HG02623 (cell line): ENCODE measurements around the gene SDC4.

Experiments
- ATAC-seq: cut with Tn5 transposase; IDR thresholded peaks from one replicate; pipeline ENCODE4 v1.9.1; 2021; ENCODE audit warnings: moderate library complexity; ENCODE audit not compliant: unreplicated experiment

Gene SDC4

DNA sequence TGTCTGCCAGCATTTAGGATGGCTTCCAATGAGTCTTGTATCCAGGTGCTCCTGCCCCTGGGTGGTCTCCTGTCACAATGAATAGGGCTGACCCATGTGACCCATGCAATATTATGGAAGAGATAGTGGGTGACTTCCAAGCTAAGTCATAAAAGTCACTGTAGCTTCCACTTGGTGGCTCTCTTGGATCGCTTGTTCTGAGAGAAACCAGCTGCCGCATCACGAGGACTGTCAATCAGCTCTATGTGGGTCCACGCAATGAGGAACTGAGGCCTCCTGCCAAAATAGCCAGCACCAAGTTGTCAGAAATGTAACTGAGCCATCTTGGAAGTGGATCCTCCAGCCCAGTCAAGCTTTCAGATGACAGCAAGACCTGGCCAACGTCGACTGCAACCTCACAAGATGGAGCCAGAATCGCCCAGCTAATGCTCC, 25.3 kb downstream of the SDC4 start:
- no peak for ATAC-seq

DNA sequence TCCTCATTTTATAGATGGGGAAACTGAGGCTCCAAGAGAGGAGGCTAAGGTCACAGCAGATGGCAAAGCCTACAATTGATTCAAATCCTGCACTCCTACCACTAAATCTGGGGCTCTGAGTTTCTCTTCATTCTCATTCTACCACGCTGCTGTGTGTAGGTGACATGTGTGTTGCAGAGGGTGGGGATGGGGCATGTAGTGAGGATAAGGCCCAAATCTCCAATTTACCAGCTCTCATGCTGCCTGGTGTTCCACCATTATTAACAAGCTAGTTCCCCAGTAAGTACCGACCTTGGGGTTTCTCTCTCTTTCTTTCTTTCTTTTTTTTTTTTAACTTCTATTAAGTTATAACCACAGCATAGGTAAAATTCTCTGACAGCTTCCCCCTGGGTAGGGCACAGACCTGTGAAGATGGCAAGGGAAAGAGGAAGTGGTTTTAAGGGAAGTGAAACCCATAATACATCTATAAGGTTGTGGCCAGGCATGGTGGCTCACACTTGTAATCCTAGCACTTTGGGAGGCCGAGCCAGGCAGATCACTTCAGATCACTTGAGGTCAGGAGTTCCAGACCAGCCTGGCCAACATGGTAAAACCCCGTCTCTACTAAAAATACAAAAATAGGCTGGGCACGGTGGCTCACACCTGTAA, 27.2 kb downstream of the SDC4 start:
- peak; percentile 52 for ATAC-seq

DNA sequence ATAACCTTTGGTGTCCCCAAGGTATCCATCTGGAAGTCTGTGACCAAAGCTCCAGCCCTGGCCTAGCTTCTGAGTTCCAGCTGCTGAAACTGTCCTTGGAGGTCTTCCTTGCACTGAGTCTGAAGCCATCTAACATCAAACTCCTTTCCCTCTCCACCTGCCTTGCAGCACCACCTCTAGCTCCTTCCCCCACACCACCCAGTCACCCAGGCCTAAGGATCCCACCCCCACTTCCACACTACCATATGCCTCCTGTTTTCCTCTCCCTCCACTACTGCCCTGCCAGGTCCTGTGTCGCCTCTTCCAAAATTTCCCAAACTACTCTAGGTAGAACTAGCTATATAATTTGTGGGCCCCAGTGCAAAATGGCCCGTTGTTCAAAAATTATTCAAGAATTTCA, 29.3 kb downstream of the SDC4 start:
- ATAC-seq, result no peak

DNA sequence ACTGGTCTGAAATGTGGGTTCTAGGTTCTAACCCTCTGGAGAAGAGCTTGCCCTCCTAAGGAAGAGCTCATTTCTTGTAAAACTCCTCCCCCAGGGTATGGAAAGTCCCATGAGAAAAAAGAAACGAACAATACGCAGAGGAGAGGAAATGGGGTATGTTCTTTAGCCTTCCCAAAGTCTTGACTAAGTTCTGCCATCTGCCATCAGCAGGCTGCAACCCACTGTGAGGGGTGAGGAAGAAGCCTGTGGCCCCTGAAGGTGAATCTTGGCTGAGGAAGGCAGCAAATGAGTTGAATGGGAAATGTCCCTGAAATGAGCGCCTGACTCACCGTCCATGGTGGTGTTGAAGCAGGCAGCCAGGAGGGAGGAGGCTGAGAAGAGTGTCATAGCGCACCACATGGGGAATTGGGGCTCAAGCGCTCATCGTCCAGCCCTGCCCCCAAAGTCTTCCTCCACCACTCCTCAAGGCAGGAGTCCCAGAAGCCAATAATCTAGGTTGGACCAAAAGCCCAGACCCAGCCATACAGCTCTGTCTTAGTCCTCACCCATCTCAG, 29.8 kb downstream of the SDC4 start:
- no peak for ATAC-seq

DNA sequence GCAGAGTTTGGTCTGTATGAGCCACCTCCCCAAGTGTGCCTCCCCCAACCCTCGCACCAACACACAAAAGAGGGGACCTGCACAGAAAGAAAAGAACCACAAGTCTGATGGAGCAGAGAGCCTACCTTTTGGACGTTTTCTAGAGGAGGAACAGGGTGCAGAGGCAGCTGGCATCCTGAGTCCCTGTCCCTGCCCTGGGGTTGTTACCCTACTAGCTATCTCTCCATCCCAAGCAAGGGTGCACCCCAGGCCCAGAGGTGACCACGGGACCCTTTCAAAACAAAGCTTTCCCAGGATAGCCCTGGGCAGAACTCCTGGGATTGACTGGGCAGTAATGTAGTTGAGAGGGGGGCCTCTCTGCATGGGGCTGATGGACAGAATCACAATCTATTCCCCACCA, 30.4 kb downstream of the SDC4 start:
- ATAC-seq, result no peak

DNA sequence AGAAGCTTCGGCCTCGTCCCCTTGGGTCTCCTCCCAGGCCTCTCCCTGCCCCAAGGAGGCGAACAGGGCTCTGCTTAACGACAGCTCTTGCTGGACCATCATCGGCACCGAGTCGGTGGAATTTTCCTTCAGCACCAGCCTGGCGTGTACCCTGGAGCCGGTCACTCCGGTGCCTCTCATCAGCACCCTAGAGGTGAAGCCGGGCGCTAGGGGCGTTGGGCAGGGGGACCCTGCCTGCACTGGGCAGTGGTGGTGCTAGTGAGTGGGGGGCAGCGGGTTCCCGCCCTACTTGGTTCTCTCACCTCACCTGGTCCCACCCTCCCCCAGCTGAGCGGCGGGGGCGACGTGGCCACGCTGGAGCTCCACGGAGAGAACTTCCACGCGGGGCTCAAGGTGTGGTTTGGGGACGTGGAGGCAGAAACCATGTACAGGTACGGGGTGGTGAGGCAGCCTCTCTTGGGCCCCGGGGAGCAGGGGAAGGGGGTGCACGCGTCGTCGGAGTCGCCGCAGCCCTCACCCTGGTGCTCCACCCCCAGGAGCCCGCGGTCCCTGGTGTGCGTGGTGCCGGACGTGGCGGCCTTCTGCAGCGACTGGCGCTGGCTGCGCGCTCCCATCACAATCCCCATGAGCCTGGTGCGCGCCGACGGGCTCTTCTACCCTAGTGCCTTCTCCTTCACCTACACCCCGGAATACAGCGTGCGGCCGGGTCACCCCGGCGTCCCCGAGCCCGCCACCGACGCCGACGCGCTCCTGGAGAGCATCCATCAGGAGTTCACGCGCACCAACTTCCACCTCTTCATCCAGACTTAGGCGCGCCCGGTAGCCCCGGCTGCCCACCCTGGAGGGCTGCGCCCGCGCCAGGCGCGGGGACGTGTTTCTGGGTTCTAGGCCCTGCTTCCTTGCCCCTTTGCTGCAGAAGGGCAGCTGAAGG, 31.8 kb downstream of the SDC4 start:
- ATAC-seq, result no peak

DNA sequence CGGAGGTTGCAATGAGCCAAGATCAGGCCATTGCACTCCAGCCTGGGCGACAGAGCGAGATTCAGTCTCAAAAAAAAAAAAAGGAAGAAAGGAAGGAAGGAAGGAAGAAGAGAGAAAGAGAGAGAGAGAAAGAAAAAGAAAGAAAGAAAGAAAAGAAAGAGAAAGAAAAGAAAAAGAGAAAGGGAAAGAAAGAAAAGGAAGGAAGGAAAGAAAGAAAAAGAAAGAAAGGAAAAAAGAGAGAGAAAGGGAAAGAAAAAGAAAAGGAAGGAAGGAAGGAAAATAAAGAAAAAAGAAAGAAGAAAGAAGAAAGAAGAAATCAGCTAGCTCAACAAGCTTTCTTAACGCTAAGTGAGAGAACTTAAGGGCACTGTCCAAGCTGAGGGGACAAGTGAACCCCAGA, 32.6 kb downstream of the SDC4 start:
- no peak for ATAC-seq

DNA sequence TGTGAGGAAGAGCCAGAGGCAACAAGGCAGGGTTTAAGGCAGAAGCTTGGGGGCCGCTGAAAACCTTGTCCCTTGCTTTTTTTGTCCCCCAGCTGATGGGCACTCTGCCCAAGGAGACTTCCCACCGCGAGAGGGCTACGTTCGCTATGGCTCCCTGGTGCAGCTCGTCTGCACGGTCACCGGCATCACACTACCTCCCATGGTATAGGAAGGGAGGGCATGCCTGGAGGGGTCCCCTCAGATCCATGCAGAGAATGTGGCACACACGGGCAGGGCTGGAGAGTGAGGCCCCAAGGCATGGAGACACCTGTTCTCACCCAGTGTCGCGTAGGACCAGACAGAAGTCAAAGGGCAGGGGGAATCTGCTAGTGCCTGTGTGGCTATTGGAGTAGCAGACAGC, 34.3 kb downstream of the SDC4 start:
- ATAC-seq, result no peak

DNA sequence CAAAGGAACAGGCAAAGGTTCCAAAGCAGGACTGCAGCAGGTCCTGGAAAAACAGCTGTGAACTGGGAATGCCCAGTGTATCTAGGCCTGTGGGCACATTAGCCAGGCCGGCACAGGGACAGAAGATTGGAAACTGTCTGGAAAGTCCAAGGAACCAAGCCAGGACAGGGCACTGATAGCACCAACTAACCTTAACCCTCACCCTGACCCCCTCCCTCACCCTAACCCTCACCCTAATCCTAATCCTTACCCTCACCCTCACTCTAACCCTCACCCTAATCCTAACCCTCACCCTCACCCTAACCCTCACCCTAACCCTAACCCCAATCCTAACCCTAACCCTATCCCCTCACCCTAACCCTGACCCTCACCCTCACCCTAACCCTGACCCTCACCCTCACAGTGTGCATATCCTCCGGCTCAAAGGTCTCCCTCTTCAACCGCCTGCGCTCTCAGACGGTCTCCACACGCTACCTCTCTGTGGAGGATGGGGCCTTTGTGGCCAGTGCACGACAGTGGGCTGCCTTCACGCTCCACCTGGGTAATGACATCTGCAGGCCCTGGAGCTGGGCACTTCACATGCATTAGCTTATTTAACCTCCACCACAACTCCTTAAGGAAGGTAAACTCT, 35.0 kb downstream of the SDC4 start:
- no peak for ATAC-seq

DNA sequence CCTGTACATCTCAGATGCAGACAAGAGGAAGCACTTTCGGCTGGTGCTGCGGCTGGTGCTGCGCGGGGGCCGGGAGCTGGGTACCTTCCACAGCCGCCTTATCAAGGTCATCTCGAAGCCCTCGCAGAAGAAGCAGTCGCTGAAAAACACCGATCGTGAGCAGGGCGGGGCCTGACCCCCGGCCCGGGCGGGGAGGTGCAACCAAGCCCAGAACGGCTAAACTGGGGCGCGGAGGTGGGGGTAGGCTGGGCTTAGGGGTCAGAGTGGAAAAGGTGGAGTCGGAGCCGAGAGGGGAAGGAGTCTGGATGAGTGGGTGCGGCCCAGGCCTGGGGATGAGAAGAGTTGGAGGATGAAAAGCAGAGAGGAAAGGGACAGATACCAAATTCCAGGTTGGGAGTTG, 36.0 kb downstream of the SDC4 start:
- ATAC-seq, result no peak

DNA sequence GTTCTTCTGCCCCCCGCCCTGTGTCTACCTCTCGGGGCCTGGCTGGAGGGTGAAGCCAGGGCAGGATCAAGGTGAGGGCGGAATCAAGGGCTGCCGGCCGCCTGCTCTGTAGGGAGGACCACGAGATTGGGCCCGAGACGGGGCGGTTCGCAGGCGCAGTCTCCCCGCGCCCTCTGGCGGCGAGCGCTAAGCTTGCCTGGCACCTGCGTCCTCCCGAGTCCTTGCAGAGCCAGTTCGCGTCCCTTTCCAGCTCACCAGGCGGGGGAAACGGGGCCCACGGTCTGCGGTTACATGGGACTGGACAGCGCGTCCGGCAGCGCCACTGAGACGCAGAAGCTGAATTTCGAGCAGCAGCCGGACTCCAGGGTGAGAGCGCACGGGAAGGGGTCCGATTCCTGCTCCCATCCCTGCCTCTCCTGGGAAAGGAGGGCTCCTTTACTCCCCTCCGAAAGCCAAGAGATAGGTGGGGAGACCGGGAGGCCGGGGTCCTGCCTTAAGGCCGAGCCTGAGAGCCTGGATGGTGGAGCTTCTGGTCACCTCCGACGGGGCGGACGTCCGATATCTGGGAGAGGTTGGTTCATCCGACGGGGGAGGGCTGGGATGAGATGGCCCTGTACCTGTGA, 36.5 kb downstream of the SDC4 start:
- ATAC-seq, result no peak

DNA sequence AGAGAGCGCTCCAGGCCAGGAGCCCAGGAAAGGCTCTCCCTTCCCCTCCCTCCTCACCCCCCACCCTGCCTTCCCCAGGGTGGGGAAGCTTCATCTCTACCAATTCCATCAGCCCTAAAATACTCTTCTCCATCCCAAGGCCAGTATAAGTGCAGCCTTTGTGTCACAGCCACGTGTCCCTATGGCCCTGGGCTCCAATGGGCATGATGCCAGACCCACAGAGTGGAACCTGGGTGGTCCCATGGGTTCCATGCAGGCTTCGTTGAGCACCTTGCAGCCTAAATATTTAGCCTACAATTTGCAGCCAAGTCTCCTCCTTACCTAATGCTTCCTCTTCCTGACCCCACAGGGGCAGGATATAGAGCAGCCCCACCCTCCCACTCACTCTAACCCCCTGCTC, 39.1 kb downstream of the SDC4 start:
- ATAC-seq, result no peak

DNA sequence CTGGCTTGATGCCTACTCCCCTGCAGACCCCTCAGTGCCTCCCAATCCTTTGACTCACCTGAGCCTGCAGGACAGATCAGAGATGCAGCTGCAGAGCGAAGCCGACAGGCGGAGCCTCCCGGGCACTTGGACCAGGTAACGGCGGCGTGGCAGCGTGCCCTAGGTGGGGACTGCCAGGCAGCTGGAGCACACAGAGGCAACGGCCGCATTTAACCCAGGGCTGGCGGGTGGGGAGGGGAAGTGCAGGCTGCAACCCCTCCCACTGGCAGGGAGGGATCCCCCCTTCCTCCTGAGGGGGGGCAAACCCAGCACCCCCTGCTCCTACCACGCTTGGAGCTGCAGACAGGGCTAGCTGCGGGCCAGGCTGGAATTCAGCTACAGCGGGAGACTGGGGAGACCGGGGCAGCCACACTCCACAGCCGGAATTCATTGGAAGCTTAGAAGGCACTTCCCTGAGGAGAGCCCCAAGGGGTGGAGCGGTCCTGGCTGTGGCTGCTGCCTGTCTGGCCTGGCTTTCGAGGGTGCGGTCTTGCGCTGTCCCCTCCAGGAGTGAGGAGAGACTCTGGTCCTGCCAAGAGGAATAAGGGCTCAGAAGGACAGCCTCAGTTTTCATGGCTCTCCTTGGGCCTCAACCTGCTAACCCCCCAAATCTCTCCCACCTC, 40.0 kb downstream of the SDC4 start, which contains the start of gene MATN4:
TSS of gene MATN4 (minus strand) at position 183 of the 662 bp plus-strand sequence. CDS start 2,717 bp downstream, outside the sequence.
- no peak for ATAC-seq

DNA sequence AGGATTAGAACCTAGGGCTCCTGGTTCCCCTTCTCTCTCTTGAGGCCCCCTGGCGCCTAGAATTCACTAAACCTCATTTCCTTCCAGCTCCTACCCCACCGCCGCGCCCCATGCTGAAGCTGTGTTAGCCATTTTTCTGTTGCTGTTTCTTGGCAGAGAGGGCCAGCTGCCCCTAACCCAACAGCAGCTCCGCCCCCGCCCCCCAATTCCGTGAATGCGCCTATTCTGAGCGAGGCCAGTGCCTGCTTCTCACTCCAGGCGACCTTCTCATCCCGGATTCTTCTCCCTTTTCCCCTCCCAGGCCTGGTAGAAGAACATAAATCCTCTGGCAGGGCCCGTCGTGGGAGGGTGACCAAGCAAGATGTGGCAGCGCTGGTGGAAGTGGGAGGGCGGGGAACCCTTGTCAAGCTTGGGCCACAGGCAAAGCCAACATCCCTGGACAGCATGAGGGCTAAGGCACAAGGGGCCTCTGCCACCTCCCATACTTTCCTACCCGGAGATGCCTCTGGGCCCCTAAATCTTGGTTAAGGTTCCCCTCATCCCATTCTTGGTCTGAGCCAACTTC, 41.1 kb downstream of the SDC4 start:
- no peak for ATAC-seq

DNA sequence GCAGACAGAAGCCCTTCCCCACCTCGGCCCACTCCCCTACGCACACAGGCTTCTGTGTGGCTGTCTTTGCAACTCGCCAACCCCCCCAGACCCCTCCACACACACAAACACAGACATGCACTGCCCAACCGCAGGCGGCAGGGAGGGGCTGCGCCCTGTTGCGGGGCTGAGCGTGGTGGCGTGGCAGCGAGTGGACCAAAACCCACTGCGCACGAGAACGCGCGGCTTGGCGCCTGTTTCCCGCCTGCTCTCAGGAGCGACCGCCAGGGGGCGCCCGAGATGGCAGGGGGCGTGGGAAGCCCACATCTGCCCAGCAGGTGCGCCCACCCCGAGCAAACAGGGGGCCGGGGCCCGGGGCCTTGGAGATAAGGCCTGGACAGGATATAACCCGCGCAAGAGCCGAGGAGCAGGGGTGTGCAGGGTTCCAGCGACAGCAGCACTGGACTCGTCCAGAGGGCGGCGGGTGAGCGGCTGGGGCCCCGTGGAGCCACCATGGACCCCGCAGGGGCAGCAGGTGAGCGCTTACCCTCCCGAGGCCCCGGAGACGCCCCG, 41.7 kb downstream of the SDC4 start, which contains the start of gene RBPJL:
TSS of gene RBPJL (plus strand) at position 410 of the 552 bp plus-strand sequence. CDS start at position 493, 83 bp downstream.
- no peak for ATAC-seq

DNA sequence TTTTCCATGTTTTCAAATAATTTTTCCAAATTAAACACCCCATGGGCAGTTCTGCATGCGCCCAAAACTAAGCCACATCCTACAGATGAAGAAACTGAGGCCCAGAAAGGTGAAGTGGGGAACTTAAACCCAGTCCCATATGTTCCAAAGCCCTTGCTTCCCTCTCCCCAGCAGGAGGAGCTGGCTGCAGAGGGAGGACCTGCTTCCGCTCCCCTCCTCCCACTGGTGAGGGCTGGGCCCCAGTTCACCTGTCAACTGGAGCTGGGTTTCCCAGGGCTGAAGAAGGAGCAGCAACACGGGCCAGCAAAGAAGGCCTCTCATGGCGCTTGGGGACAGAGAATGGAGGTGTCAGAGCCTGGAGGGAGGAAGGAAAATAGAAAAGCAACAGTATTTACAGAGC, 43.0 kb downstream of the SDC4 start:
- no peak for ATAC-seq

DNA sequence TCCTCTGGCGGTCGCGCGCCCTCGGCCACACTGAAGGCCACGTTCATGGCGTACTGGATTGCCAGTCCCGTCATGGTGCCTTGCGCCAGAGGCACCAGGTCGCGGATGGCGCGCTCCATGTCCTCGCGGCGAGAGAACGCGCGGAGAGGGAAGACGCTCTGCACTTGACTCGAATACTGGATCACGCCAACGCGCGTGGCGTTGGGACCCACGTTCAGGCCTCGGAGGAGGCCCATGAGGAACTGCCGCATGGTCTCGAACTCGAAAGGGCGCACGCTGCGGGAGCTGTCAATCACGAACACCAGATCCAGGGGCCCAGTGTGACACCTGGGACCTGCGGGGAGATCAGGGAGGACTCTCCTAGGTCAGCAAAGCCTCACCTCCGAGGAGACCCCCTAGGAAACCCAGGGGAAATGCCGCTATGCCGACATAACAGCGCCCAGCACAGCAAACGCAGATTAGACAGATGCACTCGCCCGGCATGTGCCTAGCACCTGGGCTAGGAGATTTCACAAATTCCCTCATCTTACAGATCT, 43.7 kb downstream of the SDC4 start:
- ATAC-seq, result no peak

DNA sequence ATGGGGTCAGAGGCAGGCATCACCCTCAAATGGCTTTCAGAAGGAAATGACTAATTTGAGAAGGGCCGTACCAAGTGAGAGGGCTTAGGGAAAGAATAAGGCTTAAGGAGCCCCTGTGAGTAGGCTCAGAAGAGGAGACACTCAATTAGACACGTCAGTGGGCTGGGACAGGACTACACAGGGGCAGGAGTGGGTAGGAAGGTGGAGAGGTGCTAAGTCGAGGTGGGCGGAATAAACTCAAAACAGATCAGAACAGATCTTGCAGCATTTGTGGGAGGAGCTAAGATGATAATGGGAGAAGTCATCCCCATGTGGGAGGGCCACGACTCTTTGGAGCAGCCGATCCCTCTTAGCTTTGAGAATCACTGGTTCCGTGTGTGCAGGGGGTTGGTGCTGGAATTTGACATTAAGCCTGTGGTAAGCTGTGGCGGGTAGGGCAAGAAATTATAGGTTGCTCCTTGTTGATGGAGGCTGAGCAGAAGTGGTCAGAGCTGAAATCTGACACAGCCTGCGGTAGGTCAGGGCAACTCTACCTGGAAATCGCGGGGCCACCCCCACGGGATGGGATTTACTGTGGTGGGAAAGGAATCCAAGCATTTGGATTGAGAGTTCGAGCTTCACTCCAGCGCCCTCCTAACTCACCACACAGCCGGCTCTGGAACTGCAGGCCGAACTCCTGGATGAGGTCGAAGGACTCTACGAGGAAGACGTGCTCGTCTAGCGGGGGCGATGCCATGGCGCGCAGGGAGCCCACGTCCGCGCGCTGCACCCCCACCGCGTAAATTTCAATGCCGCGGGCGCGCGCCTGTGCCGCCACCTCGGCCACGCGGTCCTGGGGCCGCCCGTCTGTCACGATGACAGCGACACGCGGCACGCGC, 44.4 kb downstream of the SDC4 start:
- ATAC-seq, result no peak
